DND-41 (cell line): Measurements from ENCODE around the gene LGR6.
"Not testable (repeated sequence)": the region's sequence is repeated elsewhere in the genome, so short reads cannot be mapped to it uniquely, and the experiment has no call there.

ENCODE experiments used
- CTCF ChIP-seq: IDR thresholded peaks from 2 replicates; pipeline ENCODE4 v1.5.1; 2012; ENCODE audit warnings: borderline replicate concordance, low read length, moderate library complexity, mild to moderate bottlenecking; ENCODE audit not compliant: poor library complexity, severe bottlenecking; ENCODE audit errors: extremely low read depth
- EZH2 ChIP-seq: IDR thresholded peaks from 3 replicates; pipeline ENCODE4 v1.6.1; 2012; ENCODE audit warnings: borderline replicate concordance, low read depth, mild to moderate bottlenecking, moderate library complexity, low read length, inconsistent platforms; ENCODE audit not compliant: severe bottlenecking

GRCh38 chr1:202180751-202181139 is 12.9 kb upstream of the LGR6 start:
- not testable (repeated sequence) for TF ChIP-seq CTCF, EZH2
